HepG2 (cell line): Measurements from ENCODE around the gene FBP2. TPM values are rescaled to one million over a fixed set of nuclear protein-coding genes. Genes with fewer than 3 reads are reported as not detected.

Experiments used
- ATAC-seq: fragments of 200-7000 bp; cut with Tn5 transposase; 3 replicates; pipeline ENCODE4 v1.9.1; 2020; ENCODE audit warnings: mild to moderate bottlenecking, moderate library complexity
- BruUV-seq: library from RNA; stranded (reverse); fragments of 400-500 nt; replicated peaks from 2 replicates; lab custom pipeline; 2021; lab: Mats Ljungman, UMichigan
- CTCF ChIA-PET: fragments of 300-600 bp; formaldehyde crosslinking; extraction: SDS; loops from one replicate; lab custom pipeline; 2021; ENCODE audit warnings: low total read pairs, inconsistent platforms, low intra/inter-chr PET ratio; lab: Yijun Ruan, JAX
- POLR2A ChIA-PET: fragments of 350-600 bp; sonication (Branson Sonifier 250); formaldehyde crosslinking; loops from one replicate; lab custom pipeline; 2020; ENCODE audit warnings: antibody characterized with exemption, inconsistent platforms; lab: Yijun Ruan, JAX
- DNase-seq: peaks from one replicate; pipeline ENCODE4 v3.0.0-alpha.2; 2015; ENCODE audit warnings: low spot score
- FAIRE-seq: peaks from 3 replicates; lab custom pipeline; 2011; peaks lifted over from hg19 to GRCh38; lab: Jason Lieb, UNC
- H2AFZ ChIP-seq: one replicate; pipeline ENCODE4 v1.6.1; 2011; ENCODE audit warnings: low read length, inconsistent platforms
- H3K27ac ChIP-seq: fragments of 300-600 bp; 3 replicates; pipeline ENCODE4 v1.8.0; 2011; ENCODE audit warnings: mixed run types, mild to moderate bottlenecking, mixed read lengths, low read length, inconsistent platforms; ENCODE audit not compliant: insufficient read depth; ENCODE audit errors: extremely low read length
- H3K27me3 ChIP-seq, 2 experiments: fragments of 200-600 bp in 1 of 2; 2 replicates in 1 of 2; 3 replicates in 1 of 2; pipeline versions ENCODE4 v1.6.0 to v1.8.0; 2011; ENCODE audit warnings: low read length in 2 of 2, mild to moderate bottlenecking in 2 of 2, moderate library complexity in 2 of 2, inconsistent platforms in 1 of 2; ENCODE audit not compliant: insufficient read depth in 2 of 2, control insufficient read depth in 1 of 2
- H3K36me3 ChIP-seq, 2 experiments: fragments of 200-600 bp in 1 of 2; replicated peaks in 1 of 2; 2 replicates in 1 of 2; 3 replicates in 1 of 2; pipeline versions ENCODE4 v1.5.1 to v1.8.0; 2011; ENCODE audit warnings: low read length in 2 of 2, inconsistent platforms in 1 of 2; ENCODE audit not compliant: insufficient read depth in 2 of 2, control insufficient read depth in 1 of 2
- H3K4me1 ChIP-seq: 2 replicates; pipeline ENCODE4 v1.5.1; 2012; ENCODE audit warnings: low read length, inconsistent platforms; ENCODE audit not compliant: insufficient read depth
- H3K4me2 ChIP-seq: 2 replicates; pipeline ENCODE4 v1.6.0; 2011; ENCODE audit warnings: low read depth, low read length, inconsistent platforms
- H3K4me3 ChIP-seq, 3 experiments: fragments of 200-600 bp in 1 of 3; sonication (generic), shearing (Covaris generic) in 1 of 3; replicated peaks in 1 of 3; 2 replicates each; pipeline ENCODE4 v1.5.1; 2011 to 2016; ENCODE audit warnings: low read length in 3 of 3, inconsistent platforms in 2 of 3, low read depth in 2 of 3, mild to moderate bottlenecking in 2 of 3, control low read depth in 1 of 3, mixed read lengths in 1 of 3; ENCODE audit not compliant: insufficient read depth in 1 of 3
- H3K79me2 ChIP-seq: one replicate; pipeline ENCODE4 v1.6.1; 2011; ENCODE audit warnings: low read length, inconsistent platforms; ENCODE audit not compliant: insufficient read depth
- H3K9ac ChIP-seq: 2 replicates; pipeline ENCODE4 v1.6.0; 2011; ENCODE audit warnings: mild to moderate bottlenecking, low read depth, low read length, inconsistent platforms; ENCODE audit not compliant: insufficient read depth
- H3K9me3 ChIP-seq: 2 replicates; pipeline ENCODE4 v1.5.1; 2012; ENCODE audit warnings: mild to moderate bottlenecking, low read length
- H4K20me1 ChIP-seq: 2 replicates; pipeline ENCODE4 v1.6.0; 2011; ENCODE audit warnings: inconsistent platforms, mild to moderate bottlenecking, low read length, moderate library complexity; ENCODE audit not compliant: insufficient read depth
- CEBPB ChIP-seq: IDR thresholded peaks from 2 replicates; pipeline ENCODE4 v1.6.1; 2011; ENCODE audit warnings: low read depth, low read length, improper control_type of control experiment, borderline replicate concordance
- CEBPG ChIP-seq: IDR thresholded peaks from 2 replicates; pipeline ENCODE4 v1.6.1; 2016
- CENPX ChIP-seq: sonication (generic); formaldehyde crosslinking; IDR thresholded peaks from 2 replicates; pipeline ENCODE4 v1.9.0; 2021; ENCODE audit warnings: mild to moderate bottlenecking, missing genetic modification reagents, moderate library complexity
- GATAD2A ChIP-seq: IDR thresholded peaks from 2 replicates; pipeline ENCODE4 v1.6.1; 2016
- HNRNPUL1 ChIP-seq: fragments of 200-400 bp; formaldehyde crosslinking; IDR thresholded peaks from 2 replicates; pipeline ENCODE4 v1.6.1; 2017; ENCODE audit warnings: low read depth, mild to moderate bottlenecking, low read length, moderate library complexity
- HOXA7 ChIP-seq: sonication (generic); formaldehyde crosslinking; IDR thresholded peaks from 2 replicates; pipeline ENCODE4 v1.8.1; 2022; ENCODE audit warnings: mild to moderate bottlenecking, missing genetic modification reagents, moderate library complexity
- STAT5B ChIP-seq: sonication (generic); formaldehyde crosslinking; IDR thresholded peaks from 2 replicates; pipeline ENCODE4 v1.4.0; 2020; ENCODE audit warnings: missing genetic modification reagents
- STAT6 ChIP-seq: sonication (generic); formaldehyde crosslinking; IDR thresholded peaks from 2 replicates; pipeline ENCODE4 v1.4.0; 2020; ENCODE audit warnings: missing genetic modification reagents, mild to moderate bottlenecking, borderline replicate concordance
- ZFX ChIP-seq: sonication (generic); formaldehyde crosslinking; IDR thresholded peaks from 2 replicates; pipeline ENCODE4 v1.4.0; 2020; ENCODE audit warnings: mild to moderate bottlenecking, low read depth, missing genetic modification reagents, moderate library complexity
- ZFY ChIP-seq: sonication (generic); formaldehyde crosslinking; IDR thresholded peaks from 2 replicates; pipeline ENCODE4 v1.4.0; 2020; ENCODE audit warnings: missing genetic modification reagents
- ZNF101 ChIP-seq: sonication (generic); formaldehyde crosslinking; IDR thresholded peaks from 2 replicates; pipeline ENCODE4 v1.4.0; 2020; ENCODE audit warnings: mild to moderate bottlenecking, low read depth, missing genetic modification reagents, borderline replicate concordance
- WGBS: methylation state at CpG from one replicate; pipeline ENCODE4 v1.1.6; 2017; ENCODE audit warnings: low lambda C conversion rate; 5-methylcytosine and 5-hydroxymethylcytosine counted together
- in situ Hi-C: cut with HindIII; loops from 2 replicates; pipeline ENCODE4 v1.10.0; 2017; ENCODE audit warnings: low pct_unique_long_range_greater_than_20kb; ENCODE audit not compliant: extremely low pct_ligation_motif_present
- intact Hi-C: fragments of 100-400 bp; cut with micrococcal nuclease; formaldehyde crosslinking; loops from one replicate; pipeline ENCODE4 v1.10.0; 2022; ENCODE audit not compliant: unreplicated experiment
- polyA plus RNA-seq, 8 experiments: library from polyadenylated mRNA; depleted of rRNA in 3 of 8; stranded (reverse) in 7 of 8; unstranded in 1 of 8; fragments of >200 nt; fragmentation: Illumina TruSeq in 4 of 8; extraction: Trizol in 4 of 8; gene quantifications; 2 replicates each; pipeline versions ENCODE4 v1.2.1 to v1.2.3, GENCODE V29; 2011 to 2016; ENCODE audit warnings: low read depth in 4 of 8, missing spikeins in 1 of 8, mixed read lengths in 1 of 8; ENCODE audit not compliant: insufficient read depth in 1 of 8
- total RNA-seq, 5 experiments: library from RNA; depleted of rRNA; stranded (reverse); fragments of >200 nt; fragmentation: Illumina TruSeq; extraction: Trizol; gene quantifications; 2 replicates each; pipeline ENCODE4 v1.2.3, GENCODE V29; 2016; ENCODE audit warnings: low read depth in 1 of 5

Gene FBP2
- total and polyA plus RNA-seq, 2 of the 13 experiments (the other 11 are each of a cell fraction or from before 2014, with no cell fraction given), result not detected

- DNase-seq (no peak), FAIRE-seq (no peak), ATAC-seq (peak; percentile 68)
- Histone ChIP-seq H3K27me3 (no peaks in the 10 kb centered on the region), H3K27ac (peak overlapping the region; percentile 33), H3K4me2 (peak overlapping the region; percentile 53), H3K9me3 (no peaks in the 10 kb centered on the region), H3K9ac (no peak overlapping the region), H3K4me1 (peaks cover 75% of the 10 kb centered on the region), H2AFZ (no peak overlapping the region), H3K36me3 (no peaks in the 10 kb centered on the region), H4K20me1 (no peaks in the 10 kb centered on the region), H3K79me2 (no peaks in the 10 kb centered on the region)
- CTCF ChIA-PET, result no interaction called here
- in situ Hi-C loops, result no loop called here
- intact Hi-C loops, result no loop called here
- 34% methylated on average over 3 of the region's 3 CpGs for WGBS
- BruUV-seq, result no TSS peak
- TF ChIP-seq ZFX (peak; percentile 13; the same call in 1 of the 2 replicates), GATAD2A (CRISPR knock-in tag) (peak; percentile 31; the same call in 1 of the 2 replicates), ZNF101 (CRISPR knock-in tag) (no peak), HNRNPUL1 (no peak), CEBPB (0 out of 2 replicates have a peak, but pooled peaks have one; percentile 13), CENPX (CRISPR knock-in tag) (no peak), CEBPG (peak; percentile 11; the same call in 1 of the 2 replicates), ZFY (0 out of 2 replicates have a peak, but pooled peaks have one; percentile 19)
- TF ChIP-seq, all 625 proteins: peak for 5
- POLR2A ChIA-PET, result interaction anchor here (1.0 kb wide), 1 partner anchor 40 kb away, joined by 5 read pairs; the partner anchor contains the start of gene PCAT7
- H3K4me3 ChIP-seq, result no peak overlapping the region
Observed at GRCh38 chr9:94514722-94515121, 78.9 kb downstream of the FBP2 start.

GRCh38 chr9:94511955-94512265 is 81.7 kb downstream of the FBP2 start:
- no peak for ATAC-seq
- no peak for FAIRE-seq
- Histone ChIP-seq H3K27ac (peak overlapping the region; percentile 41), H3K9me3 (no peaks in the 10 kb centered on the region), H3K36me3 (no peaks in the 10 kb centered on the region), H3K4me2 (no peak overlapping the region), H3K9ac (no peak overlapping the region), H3K79me2 (no peaks in the 10 kb centered on the region), H3K4me3 (no peak overlapping the region), H4K20me1 (no peaks in the 10 kb centered on the region), H2AFZ (no peak overlapping the region), H3K4me1 (peaks cover 74% of the 10 kb centered on the region), H3K27me3 (no peaks in the 10 kb centered on the region)
- 96% methylated on average over 2 of the region's 2 CpGs for WGBS
- no peak for DNase-seq
- TF ChIP-seq STAT6 (CRISPR knock-in tag), result no peak
- TF ChIP-seq STAT5B (CRISPR knock-in tag), result no peak
- TF ChIP-seq HOXA7 (CRISPR knock-in tag), result no peak
- intact Hi-C loops (no loop called here), in situ Hi-C loops (no loop called here)
- ChIA-PET POLR2A (no interaction called here), CTCF (no interaction called here)
- no TSS peak for BruUV-seq
